A549 (cell line): Measurements from ENCODE around the gene GPR183. TPM values are rescaled to one million over a fixed set of nuclear protein-coding genes. Genes with fewer than 3 reads are reported as not detected.

ENCODE experiments used
- ATAC-seq, 2 experiments: fragments of 200-7000 bp in 1 of 2; fragments of >200 bp in 1 of 2; cut with Nextera tagmentation in 1 of 2; cut with Tn5 transposase in 1 of 2; 3 replicates each; pipeline versions ENCODE4 v1.8.0 to v1.9.1; 2018 to 2020; ENCODE audit warnings: mild to moderate bottlenecking in 1 of 2, moderate library complexity in 1 of 2
- CTCF ChIA-PET: fragments of 300-600 bp; sonication (Branson Sonifier 250); formaldehyde crosslinking; extraction: SDS; loops from one replicate; lab custom pipeline; 2021; ENCODE audit warnings: antibody characterized with exemption, inconsistent platforms; lab: Yijun Ruan, JAX
- POLR2A ChIA-PET: fragments of 350-600 bp; formaldehyde crosslinking; extraction: SDS; loops from one replicate; lab custom pipeline; 2021; ENCODE audit warnings: antibody characterized with exemption, inconsistent platforms; lab: Yijun Ruan, JAX
- DNase-seq, 2 experiments: peaks; one replicate each; pipeline versions ENCODE4 v3.0.0 to v3.0.0-alpha.2; 2011 to 2016; ENCODE audit warnings: low read depth in 1 of 2, low spot score in 1 of 2
- FAIRE-seq: peaks from 2 replicates; lab custom pipeline; 2011; peaks lifted over from hg19 to GRCh38; lab: Jason Lieb, UNC
- H3K27ac ChIP-seq, 2 experiments: fragments of >200 bp; sonication (Bioruptor Twin); formaldehyde crosslinking; 3 replicates each; pipeline ENCODE4 v1.5.1; 2016 to 2017
- H3K4me1 ChIP-seq: fragments of >200 bp; sonication (Bioruptor Twin); formaldehyde crosslinking; 3 replicates; pipeline ENCODE4 v1.6.1; 2016
- H3K4me2 ChIP-seq: fragments of >200 bp; sonication (Bioruptor Twin); formaldehyde crosslinking; 3 replicates; pipeline ENCODE4 v1.6.1; 2016
- H3K4me3 ChIP-seq: fragments of >200 bp; sonication (Bioruptor Twin); formaldehyde crosslinking; 3 replicates; pipeline ENCODE4 v1.5.1; 2016
- H3K9me3 ChIP-seq: fragments of >200 bp; sonication (Bioruptor Twin); formaldehyde crosslinking; 3 replicates; pipeline ENCODE4 v1.6.1; 2016
- BHLHE40 ChIP-seq: IDR thresholded peaks from 2 replicates; pipeline ENCODE4 v1.6.1; 2012; ENCODE audit warnings: low read depth, low read length, inconsistent platforms
- CBX8 ChIP-seq: fragments of 200-600 bp; sonication (generic); IDR thresholded peaks from 2 replicates; pipeline ENCODE4 v1.6.1; 2016
- CEBPB ChIP-seq, 2 experiments: fragments of >200 bp in 1 of 2; sonication (Bioruptor Twin) in 1 of 2; formaldehyde crosslinking in 1 of 2; IDR thresholded peaks; 2 replicates each; pipeline ENCODE4 v1.6.1; 2012 to 2016
- CHD4 ChIP-seq: fragments of 200-600 bp; sonication (generic); IDR thresholded peaks from 2 replicates; pipeline ENCODE4 v1.6.1; 2016; ENCODE audit warnings: antibody characterized with exemption, mild to moderate bottlenecking, borderline replicate concordance
- EHMT2 ChIP-seq: fragments of 200-600 bp; sonication (generic); IDR thresholded peaks from 2 replicates; pipeline ENCODE4 v1.6.1; 2016; ENCODE audit warnings: antibody characterized with exemption, low read depth, mild to moderate bottlenecking, moderate library complexity
- GATA3 ChIP-seq: IDR thresholded peaks from 2 replicates; pipeline ENCODE4 v1.6.1; 2012; ENCODE audit warnings: borderline replicate concordance
- HDAC2 ChIP-seq: fragments of 200-600 bp; sonication (generic); IDR thresholded peaks from 2 replicates; pipeline ENCODE4 v1.6.1; 2016
- HOXB13 ChIP-seq: fragments of 250-450 bp; sonication (Bioruptor Pico); IDR thresholded peaks from 2 replicates; pipeline ENCODE4 v1.5.0; 2020; ENCODE audit warnings: low read depth, mild to moderate bottlenecking, moderate library complexity
- JUNB ChIP-seq: fragments of >200 bp; sonication (Bioruptor Twin); formaldehyde crosslinking; IDR thresholded peaks from 2 replicates; pipeline ENCODE4 v1.6.1; 2016
- MAFK ChIP-seq: fragments of 450-650 bp; IDR thresholded peaks from 2 replicates; pipeline ENCODE4 v1.6.1; 2014; ENCODE audit not compliant: partially characterized antibody
- NR3C1 ChIP-seq: fragments of >200 bp; sonication (Bioruptor Twin); formaldehyde crosslinking; IDR thresholded peaks from 3 replicates; pipeline ENCODE4 v1.6.1; 2017
- POLR2AphosphoS2 ChIP-seq: conservative IDR thresholded peaks from 2 replicates; pipeline ENCODE4 v1.6.1; 2012; ENCODE audit warnings: low read length, improper control_type of control experiment, inconsistent platforms
- RNF2 ChIP-seq: fragments of 200-600 bp; sonication (generic); IDR thresholded peaks from 2 replicates; pipeline ENCODE4 v1.6.1; 2016; ENCODE audit warnings: low read depth, mild to moderate bottlenecking, antibody characterized with exemption, moderate library complexity, borderline replicate concordance
- SMC3 ChIP-seq: fragments of >200 bp; sonication (Bioruptor Twin); formaldehyde crosslinking; IDR thresholded peaks from 3 replicates; pipeline ENCODE4 v1.6.1; 2018; ENCODE audit warnings: inconsistent platforms
- whole genome bisulfite sequencing: methylation state at CpG from one replicate; pipeline ENCODE4 v1.1.6; 2017; ENCODE audit errors: missing lambda C conversion rate; 5-methylcytosine and 5-hydroxymethylcytosine counted together
- polyA plus RNA-seq, 4 experiments: library from polyadenylated mRNA; depleted of rRNA in 3 of 4; stranded (reverse); fragments of >200 nt; fragmentation: RNase III in 1 of 4; extraction: RNeasy Plus Mini Kit Qiagen cat#74134 plus additional on column Dnase treatment in 1 of 4; gene quantifications; 2 replicates in 3 of 4; 3 replicates in 1 of 4; pipeline ENCODE4 v1.2.3, GENCODE V29; 2011 to 2017
- TF ChIP-seq, protein P1 (sequence below): fragments of 200-600 bp; sonication (generic); IDR thresholded peaks from 2 replicates; pipeline ENCODE4 v1.6.1; 2016; ENCODE audit warnings: antibody characterized with exemption, mild to moderate bottlenecking, moderate library complexity
- TF ChIP-seq, protein P2 (sequence below): IDR thresholded peaks from 2 replicates; pipeline ENCODE4 v1.6.1; 2012
- TF ChIP-seq, protein P3 (sequence below): fragments of 150-350 bp; IDR thresholded peaks from 2 replicates; pipeline ENCODE4 v1.6.1; 2014; ENCODE audit warnings: low read depth, mild to moderate bottlenecking, low read length

The GPR183 gene
- polyA plus RNA-seq, 2 of the 4 experiments (the other 2 are of a cell fraction): not detected

DNA sequence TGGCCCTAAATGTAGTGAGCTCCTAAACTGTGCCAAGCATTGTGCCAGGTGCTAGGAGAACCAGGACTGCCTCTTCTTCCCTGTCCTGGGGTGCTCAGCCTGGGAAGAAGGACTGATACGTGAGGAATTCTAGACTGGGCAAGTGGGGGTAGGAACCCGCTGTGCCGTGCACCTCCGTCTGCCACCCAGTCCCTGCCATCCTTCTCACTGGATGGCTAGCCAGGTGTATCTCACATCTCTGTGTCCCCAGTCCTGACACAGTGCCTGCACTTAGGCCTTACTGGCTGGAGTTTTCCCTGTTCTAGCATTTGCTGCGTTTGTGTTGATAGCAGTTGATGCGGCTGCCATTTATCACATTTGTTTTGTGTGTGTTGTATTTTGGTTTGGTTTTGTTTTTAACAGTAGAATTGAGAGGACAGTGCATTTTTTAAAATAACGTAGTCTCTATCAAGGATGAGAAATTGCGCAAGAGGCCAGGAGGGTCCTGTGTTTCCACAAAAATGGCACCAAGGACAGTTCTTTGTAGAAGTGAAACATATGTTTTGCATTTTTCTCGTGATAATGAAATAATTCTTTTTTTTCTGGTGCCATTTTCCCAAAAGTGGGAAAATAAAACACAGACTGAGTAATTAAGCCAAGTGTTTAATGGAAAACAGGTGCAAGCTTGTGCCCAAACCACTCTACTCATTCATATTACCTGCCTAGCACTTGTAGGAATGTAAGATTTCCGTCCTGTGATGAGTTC lies 4.7 kb upstream of the GPR183 start:
- no peak overlapping the region for H3K4me2 ChIP-seq
- H3K9me3 ChIP-seq: no peaks in the 10 kb centered on the region
- peaks cover 30% of the 10 kb centered on the region for H3K4me1 ChIP-seq
- no peak overlapping the region for H3K27ac ChIP-seq
- FAIRE-seq (no peak), ATAC-seq (no peak), DNase-seq (no peak)
- POLR2A ChIA-PET: no interaction called here
- TF ChIP-seq HDAC2 (no peak), BHLHE40 (no peak), CEBPB (IDR thresholded peaks at IDR 0.05) (peak; percentile 41 to 70; a peak in 3 of 4 replicates), EHMT2 (no peak)
- TF ChIP-seq, protein P1, sequence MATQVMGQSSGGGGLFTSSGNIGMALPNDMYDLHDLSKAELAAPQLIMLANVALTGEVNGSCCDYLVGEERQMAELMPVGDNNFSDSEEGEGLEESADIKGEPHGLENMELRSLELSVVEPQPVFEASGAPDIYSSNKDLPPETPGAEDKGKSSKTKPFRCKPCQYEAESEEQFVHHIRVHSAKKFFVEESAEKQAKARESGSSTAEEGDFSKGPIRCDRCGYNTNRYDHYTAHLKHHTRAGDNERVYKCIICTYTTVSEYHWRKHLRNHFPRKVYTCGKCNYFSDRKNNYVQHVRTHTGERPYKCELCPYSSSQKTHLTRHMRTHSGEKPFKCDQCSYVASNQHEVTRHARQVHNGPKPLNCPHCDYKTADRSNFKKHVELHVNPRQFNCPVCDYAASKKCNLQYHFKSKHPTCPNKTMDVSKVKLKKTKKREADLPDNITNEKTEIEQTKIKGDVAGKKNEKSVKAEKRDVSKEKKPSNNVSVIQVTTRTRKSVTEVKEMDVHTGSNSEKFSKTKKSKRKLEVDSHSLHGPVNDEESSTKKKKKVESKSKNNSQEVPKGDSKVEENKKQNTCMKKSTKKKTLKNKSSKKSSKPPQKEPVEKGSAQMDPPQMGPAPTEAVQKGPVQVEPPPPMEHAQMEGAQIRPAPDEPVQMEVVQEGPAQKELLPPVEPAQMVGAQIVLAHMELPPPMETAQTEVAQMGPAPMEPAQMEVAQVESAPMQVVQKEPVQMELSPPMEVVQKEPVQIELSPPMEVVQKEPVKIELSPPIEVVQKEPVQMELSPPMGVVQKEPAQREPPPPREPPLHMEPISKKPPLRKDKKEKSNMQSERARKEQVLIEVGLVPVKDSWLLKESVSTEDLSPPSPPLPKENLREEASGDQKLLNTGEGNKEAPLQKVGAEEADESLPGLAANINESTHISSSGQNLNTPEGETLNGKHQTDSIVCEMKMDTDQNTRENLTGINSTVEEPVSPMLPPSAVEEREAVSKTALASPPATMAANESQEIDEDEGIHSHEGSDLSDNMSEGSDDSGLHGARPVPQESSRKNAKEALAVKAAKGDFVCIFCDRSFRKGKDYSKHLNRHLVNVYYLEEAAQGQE: 0 out of 2 replicates have a peak, but pooled peaks have one; percentile 22
- WGBS: 94% methylated on average over 9 of the region's 10 CpGs
- CTCF ChIA-PET: interaction anchor here (1.1 kb wide), 1 partner anchor 125 kb away, joined by 3 read pairs; no protein-coding TSS in a partner anchor
- no peak overlapping the region for H3K4me3 ChIP-seq

DNA sequence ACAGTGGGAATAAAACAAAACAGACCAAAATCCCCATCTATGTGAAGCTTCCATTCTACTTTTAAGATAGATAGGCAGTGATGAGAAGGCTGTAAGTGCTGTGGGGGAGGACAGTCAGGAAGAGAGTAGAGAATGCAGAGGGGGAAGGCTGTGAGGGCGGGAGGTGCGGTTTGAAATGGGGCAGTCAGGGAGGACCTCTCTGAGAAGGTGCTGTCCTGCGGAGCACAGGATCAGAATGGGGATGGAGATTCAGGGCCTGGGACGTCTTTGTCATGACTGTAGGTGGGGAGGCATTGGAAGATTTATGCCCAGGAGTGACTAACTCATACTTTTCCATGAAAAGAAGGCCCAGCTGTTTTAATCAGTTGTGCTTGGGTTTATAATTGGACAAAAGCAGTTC lies 3.9 kb upstream of the GPR183 start:
- FAIRE-seq: no peak
- TF ChIP-seq HDAC2 (no peak), GATA3 (no peak), NR3C1 (no peak), CHD4 (no peak), HOXB13 (CRISPR knock-in tag) (no peak), POLR2AphosphoS2 (no peak), RNF2 (no peak), JUNB (no peak), CBX8 (no peak), SMC3 (no peak), MAFK (no peak)
- TF ChIP-seq, all 56 proteins: peak for 0
- DNase-seq: no peak
- Histone ChIP-seq H3K4me3 (no peak overlapping the region), H3K9me3 (no peaks in the 10 kb centered on the region), H3K27ac (no peak overlapping the region), H3K4me1 (peaks cover 37% of the 10 kb centered on the region), H3K4me2 (no peak overlapping the region)
- ChIA-PET POLR2A (no interaction called here), CTCF (no interaction called here)
- 84% methylated on average over 4 of the region's 4 CpGs for WGBS
- no peak for ATAC-seq

DNA sequence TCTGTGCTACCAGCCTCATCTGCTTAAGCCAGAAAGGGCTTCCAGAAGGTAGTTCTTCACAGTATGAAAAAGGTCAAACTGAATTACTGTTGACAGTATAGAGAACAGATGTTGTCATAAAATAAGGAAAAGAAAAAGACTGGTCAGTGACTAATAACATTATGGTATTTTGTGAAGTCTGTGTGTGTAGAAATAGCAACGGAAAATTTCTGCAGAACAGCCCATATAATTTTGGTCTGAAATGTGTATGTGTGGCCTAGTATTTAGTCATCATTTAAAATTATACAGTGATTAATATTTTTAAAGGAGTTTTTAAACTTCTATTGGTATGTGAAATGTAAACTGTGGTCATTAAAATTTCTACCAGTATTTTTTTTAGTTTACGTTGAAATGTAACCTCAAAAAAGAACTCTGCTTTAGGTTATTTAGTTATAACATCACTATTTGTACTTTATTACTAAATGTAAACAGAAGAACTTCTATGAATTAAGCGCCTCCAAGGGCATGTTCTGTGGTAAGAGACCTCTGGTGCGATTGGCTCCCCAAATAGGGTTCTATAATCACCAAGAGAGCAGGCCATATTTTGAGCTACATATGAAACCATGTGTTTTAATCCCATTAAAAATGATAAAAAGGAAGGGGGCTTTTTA lies 3.3 kb upstream of the GPR183 start:
- H3K27ac ChIP-seq: no peak overlapping the region
- DNase-seq: no peak

More for the DNA sequence above, 3.3 kb upstream of the GPR183 start:
- WGBS: 69% methylated on average over 4 of the region's 4 CpGs
- H3K4me2 ChIP-seq: peak overlapping the region; percentile 28; the same call in 1 of the 3 replicates
- FAIRE-seq (no peak), ATAC-seq (no peak)
- H3K4me1 ChIP-seq: peaks cover 37% of the 10 kb centered on the region
- POLR2A ChIA-PET: no interaction called here
- no peak overlapping the region for H3K4me3 ChIP-seq
- CTCF ChIA-PET: no interaction called here
- TF ChIP-seq, protein P2, sequence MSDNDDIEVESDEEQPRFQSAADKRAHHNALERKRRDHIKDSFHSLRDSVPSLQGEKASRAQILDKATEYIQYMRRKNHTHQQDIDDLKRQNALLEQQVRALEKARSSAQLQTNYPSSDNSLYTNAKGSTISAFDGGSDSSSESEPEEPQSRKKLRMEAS: no peak
- TF ChIP-seq, protein P3, sequence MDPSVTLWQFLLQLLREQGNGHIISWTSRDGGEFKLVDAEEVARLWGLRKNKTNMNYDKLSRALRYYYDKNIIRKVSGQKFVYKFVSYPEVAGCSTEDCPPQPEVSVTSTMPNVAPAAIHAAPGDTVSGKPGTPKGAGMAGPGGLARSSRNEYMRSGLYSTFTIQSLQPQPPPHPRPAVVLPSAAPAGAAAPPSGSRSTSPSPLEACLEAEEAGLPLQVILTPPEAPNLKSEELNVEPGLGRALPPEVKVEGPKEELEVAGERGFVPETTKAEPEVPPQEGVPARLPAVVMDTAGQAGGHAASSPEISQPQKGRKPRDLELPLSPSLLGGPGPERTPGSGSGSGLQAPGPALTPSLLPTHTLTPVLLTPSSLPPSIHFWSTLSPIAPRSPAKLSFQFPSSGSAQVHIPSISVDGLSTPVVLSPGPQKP: no peak
- no peaks in the 10 kb centered on the region for H3K9me3 ChIP-seq
